Body of pancreas (tissue), 4 donors: Measurements from ENCODE around the gene PCDH9.

Experiments used
- POLR2A ChIP-seq, 3 donors: fragments of 450-650 bp; IDR thresholded peaks; one replicate each; pipeline ENCODE4 v1.6.1; 2016; ENCODE audit warnings: antibody characterized with exemption in 3 of 3, mild to moderate bottlenecking in 2 of 3
- TF ChIP-seq, protein P1 (sequence below), 7 experiments: fragments of 450-650 bp in 4 of 7; fragments of 200-600 bp in 3 of 7; sonication (generic) in 3 of 7; IDR thresholded peaks; one replicate each; pipeline ENCODE4 v1.5.1; 2016 to 2019; ENCODE audit warnings: antibody characterized with exemption in 7 of 7

DNA sequence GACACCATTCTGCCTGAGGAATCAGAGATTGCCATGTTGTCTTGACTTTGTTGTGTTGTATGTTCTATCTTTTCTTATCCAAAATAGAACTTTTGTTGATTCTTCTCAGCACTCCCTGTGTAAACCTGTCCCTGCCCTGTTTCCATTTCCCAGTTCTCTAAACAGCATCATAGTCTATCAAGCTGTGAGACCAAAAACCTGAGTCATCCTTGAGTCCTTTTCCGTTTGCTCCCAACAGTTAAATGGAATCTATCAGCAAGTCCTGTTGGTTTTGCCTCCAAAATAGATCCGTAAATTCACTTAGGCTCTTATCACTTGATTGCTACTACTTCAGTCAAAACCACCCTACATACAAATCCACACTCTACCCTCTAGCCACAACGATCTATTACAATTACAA lies 667.1 kb downstream of the PCDH9 start:
- TF ChIP-seq, protein P1, sequence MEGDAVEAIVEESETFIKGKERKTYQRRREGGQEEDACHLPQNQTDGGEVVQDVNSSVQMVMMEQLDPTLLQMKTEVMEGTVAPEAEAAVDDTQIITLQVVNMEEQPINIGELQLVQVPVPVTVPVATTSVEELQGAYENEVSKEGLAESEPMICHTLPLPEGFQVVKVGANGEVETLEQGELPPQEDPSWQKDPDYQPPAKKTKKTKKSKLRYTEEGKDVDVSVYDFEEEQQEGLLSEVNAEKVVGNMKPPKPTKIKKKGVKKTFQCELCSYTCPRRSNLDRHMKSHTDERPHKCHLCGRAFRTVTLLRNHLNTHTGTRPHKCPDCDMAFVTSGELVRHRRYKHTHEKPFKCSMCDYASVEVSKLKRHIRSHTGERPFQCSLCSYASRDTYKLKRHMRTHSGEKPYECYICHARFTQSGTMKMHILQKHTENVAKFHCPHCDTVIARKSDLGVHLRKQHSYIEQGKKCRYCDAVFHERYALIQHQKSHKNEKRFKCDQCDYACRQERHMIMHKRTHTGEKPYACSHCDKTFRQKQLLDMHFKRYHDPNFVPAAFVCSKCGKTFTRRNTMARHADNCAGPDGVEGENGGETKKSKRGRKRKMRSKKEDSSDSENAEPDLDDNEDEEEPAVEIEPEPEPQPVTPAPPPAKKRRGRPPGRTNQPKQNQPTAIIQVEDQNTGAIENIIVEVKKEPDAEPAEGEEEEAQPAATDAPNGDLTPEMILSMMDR (IDR thresholded peaks at IDR 0.05) = no peak
- no peak for TF ChIP-seq POLR2A (IDR thresholded peaks at IDR 0.05)
